Astrocyte of the hippocampus (primary cell): Measurements from ENCODE around the gene PLAAT4.
"Not testable (repeated sequence)": the region's sequence is repeated elsewhere in the genome, so short reads cannot be mapped to it uniquely, and the experiment has no call there.

Experiments used
- DNase-seq: peaks from one replicate; pipeline ENCODE4 v3.0.0; 2011; ENCODE audit warnings: low read depth, low spot score

Gene PLAAT4

DNA sequence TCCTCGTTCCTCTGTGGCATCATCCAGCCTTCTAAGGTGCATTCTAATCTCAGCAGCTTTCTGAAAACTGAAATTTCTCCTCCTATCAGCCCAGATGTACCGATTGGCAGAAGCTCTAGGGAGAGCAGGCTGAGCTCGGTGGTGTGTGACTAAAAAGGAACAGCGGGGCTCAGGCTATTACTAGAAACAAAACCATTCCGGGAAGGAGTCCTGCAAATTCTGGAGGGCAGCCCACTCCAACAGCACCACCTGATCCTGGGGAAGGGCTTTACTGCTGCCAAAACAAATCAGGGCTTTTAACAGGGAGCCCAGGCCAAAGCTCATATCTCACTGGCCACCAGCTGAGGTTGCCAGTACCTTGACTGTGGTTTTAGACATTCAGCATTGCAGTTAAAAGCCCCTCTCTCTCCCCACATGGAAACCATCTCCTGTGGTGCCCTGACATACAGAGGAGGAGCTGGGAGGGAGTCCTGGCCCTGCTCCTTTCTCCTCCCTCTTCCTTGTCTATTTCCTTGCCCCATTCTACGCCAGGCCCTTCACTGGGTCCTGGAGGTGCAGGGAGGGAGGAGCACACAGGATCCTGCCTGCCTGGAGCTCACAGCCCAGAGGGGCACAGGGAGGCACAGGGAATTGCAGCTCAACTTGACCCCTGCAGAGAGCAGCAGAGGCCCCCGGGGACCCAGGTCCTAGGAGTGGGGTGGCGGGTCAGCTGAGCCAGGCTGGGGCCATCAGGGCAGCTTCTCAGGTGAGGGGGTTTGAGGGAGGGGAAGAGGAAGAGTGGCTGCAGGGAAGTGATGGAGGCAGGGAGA is 889 bp downstream of the PLAAT4 start:
- peak; percentile 94 for DNase-seq

DNA sequence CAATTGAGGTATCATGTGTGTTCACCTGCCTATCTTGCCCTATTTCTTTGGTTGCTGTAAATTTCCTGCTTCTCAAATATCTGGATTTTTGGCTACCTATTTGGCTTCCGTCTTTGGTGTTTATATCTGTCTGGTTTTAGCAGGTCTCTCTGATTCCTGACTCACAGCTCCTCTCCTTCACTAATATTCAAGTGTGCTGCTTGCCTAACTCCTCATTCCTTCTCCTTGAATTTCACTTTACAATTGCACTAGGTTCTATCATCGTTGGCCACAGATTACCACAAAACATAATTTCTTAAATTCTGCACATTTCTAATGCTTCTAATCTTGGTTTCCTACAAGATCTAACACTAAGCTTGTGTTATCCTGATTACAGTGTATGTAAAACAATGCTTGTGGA is 5.9 kb downstream of the PLAAT4 start:
- DNase-seq: not testable (repeated sequence)

DNA sequence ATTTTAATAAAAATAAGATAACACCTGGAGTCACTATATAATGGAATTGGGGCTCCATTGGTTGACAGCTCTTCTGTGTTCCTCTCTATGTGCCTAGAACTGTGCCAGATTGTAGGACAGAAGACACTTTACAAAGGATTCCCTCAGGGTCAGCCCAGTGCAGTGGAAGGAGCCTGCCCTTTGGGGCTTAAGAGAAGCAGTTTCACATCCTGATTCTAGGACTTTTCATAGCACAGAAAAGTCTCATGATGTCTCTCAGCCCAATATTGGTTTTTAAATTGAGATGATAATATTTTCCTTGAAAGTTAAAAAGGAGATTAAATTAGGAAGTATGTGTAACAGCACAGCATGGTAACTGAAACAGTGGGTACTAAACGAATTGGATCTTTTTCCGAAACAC is 7.1 kb downstream of the PLAAT4 start:
- no peak for DNase-seq

DNA sequence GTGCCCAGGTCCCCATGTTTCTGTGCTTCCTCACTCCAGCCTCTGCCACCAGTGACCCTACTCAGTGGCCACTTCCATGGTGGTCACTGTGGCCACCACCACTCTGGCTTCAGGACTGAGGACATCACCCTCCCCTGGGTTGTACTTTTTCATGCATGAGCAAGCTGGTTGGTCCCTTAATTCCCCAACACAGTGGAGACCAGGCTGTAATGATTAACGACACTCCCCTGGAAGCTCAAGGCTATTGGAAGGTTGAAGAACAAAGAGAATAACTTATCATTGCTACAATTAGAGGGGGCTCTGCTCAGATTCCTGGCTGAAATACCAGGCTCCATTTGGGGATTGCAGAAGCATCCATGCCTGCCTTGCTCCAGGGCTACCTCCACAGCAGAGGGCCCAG is 10.5 kb downstream of the PLAAT4 start:
- DNase-seq: no peak

DNA sequence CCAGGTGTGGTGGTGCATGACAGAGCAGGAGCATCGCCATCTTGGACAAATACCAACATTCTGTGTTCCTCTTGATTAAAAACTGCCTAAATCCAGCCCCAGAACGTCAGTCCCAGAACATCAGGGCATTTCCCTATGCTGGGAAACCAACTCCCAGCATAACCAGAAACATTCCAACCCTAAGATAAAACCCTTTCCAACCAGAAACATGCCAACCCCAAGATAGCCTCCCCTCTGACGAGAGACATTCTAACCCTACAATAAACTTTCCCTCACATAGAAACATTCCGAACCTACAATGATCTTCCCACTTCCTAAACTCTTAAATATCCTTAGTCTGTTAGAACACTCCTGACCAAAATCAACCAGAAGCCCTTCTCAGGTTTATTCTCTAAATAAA is 11.6 kb downstream of the PLAAT4 start:
- DNase-seq: peak; percentile 28

DNA sequence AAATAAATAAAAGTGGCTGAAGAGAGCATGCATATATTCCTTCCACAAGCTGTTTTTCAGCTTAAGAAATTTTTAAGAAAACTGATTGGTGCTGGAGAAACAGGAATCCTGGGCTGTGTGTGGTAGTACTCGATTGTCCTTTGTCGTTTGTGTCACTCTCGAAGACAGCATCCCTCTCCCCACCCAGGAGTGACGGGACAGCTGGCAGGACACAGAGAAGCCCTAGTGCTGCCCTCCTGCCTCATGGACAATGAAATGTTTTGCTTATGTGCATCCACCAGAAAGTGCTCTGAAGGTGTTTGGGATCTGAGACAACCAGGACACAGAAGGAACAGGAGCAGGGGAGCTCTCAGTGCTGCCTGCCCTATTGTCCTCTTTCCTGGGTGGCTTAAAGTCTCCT is 12.8 kb downstream of the PLAAT4 start:
- DNase-seq: no peak

DNA sequence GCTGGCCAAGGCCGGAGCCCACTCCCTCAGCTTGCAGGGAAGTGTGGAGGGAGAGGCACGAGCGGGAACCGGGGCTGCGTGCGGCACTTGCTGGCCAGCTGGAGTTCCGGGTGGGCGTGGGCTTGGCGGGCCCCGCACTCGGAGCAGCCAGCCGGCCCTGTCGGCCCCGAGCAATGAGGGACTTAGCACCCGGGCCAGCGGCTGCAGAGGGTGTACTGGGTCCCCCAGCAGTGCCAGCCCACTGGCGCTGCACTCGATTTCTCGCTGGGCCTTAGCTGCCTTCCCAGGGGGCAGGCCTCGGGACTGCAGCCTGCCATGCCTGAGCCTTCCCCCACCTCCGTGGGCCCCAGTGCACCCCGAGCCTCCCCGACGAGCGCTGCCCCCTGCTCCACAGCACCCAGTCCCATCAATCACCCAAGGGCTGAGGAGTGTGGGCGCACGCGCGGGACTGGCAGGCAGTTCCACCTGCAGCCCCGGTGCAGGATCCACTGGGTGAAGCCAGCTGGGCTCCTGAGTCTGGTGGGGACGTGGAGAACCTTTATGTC is 13.6 kb downstream of the PLAAT4 start:
- not testable (repeated sequence) for DNase-seq

DNA sequence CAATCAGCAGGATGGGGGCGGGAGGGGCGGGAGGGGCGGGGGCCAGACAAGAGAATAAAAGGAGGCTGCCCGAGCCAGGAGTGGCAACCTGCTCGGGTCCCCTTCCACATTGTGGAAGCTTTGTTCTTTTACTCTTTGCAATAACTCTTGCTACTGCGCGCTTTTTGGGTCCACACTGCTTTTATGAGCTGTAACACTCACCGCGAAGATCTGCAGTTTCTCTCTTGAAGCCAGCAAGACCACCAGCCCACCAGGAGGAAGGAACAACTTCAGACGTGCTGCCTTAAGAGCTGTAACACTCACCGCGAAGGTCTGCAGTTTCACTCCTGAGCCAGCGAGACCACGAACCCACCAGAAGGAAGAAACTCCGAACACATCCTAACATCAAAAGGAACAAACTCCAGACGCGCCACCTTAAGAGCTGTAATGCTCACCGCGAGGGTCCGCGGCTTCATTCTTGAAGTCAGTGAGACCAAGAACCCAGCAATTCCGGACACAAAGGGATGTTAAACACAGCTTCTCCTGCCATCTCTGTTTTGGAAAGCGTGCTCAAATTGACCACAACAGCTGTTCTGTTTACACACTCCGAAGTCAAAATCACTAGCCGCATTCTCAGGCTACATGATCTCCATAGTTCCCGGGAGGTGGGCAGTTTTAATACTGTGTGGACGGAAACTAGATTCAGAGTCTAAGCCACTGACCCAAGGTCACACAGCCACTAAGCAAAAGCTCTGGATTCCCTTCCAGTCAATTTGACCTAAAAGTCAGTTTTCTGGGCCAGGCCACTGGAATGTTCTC is 14.7 kb downstream of the PLAAT4 start:
- peak; percentile 44 for DNase-seq

DNA sequence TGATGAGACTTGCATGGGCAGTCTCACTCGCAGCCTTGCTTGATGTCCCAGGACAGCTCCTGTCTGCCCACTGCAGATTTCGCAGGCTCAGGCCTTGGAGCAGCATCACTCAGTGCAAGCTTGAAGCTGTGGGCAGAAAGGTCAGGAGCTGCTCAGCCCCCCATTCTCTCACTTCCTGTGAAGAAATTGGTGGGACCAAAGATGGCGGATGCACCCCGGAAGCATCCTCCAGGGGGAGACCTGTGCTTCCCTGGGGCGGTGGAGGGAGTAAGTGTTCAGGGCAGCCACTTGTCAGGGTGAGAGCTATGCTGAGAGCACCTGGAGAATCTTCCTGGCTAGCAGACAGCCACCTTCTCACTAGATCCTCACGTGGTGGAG is 15.3 kb downstream of the PLAAT4 start:
- DNase-seq: no peak

DNA sequence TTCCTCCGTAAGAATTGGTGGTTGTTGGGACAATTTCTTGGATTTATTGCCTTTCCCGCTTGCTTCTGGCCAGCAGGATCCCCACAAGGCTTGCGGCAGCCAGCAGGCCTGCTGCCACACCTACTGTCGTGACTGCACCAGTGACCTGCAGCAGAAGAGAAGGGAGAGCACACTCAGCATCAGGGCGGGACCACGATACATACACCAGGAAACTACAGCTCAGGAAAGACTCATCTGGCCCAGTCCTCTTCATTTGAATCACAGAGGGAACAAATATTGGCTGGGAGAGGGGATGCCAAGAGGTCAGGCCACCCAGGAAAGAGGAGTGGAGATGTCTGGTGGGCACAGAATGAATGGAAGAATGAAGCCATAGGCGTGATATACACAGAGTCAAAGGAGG is 16.3 kb downstream of the PLAAT4 start:
- DNase-seq: no peak

DNA sequence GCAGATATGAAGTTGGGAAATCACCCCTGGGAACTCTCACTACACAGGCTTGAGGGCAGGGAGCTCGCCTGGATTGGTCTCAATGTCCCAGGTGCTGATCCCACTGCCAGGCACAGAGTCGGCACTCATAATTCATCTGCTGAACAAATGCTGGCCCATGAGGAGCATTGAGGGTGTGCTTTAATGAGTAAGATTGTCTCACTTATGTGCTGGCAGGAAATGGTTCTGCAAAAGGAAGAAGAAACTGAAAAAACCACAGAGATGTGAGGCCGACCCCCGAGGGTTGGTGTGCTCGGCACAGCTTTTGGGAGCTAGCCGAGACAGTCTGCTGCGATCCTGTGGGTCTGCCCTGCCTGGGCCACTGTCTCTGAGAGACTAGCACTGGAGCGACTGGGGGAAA is 17.2 kb downstream of the PLAAT4 start:
- no peak for DNase-seq

DNA sequence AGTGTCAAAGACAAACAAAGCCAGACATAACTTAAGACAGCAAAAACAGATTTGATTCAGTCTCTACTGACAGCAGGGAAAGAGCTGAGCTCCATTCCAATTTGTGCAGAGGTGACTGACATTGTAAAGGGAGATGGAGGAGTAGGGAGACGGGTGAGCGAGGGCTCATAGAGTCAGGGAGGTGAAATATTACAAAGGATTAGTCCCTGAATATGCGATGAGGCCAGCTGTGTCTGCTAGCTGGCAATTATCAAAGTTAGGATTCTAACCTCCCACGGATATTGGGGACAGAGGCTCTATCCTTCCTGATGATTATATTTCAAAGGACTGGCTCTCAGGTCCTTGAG is 18.2 kb downstream of the PLAAT4 start:
- no peak for DNase-seq

DNA sequence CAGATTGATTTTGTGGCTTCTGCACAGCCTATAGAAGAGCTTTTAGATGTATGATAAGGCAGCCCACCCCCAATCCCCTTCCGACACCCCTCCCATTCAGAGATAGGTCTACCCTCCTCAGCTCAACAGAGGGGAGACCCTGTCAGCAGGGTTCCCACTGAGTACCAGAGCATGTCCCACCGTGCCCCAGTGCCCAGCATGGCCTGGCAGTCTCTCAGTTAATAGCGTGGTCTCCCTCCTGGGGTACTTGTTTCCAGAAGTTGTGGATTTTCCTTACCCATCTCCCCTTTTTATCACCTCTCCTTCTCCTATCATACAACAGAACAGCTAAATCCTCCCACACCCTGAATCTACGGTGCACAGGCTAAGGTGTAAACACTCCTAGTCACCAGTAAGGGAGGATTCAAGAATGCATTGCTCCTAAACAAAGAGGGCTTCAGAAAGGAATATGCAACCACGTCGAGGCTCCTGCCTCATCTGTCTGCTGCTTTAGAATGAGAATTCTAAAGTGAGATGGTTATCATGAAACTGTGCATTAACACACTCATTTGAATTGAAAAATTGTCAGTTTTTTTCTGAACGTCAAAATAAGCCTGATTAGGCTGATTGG is 19.9 kb downstream of the PLAAT4 start:
- DNase-seq: no peak

DNA sequence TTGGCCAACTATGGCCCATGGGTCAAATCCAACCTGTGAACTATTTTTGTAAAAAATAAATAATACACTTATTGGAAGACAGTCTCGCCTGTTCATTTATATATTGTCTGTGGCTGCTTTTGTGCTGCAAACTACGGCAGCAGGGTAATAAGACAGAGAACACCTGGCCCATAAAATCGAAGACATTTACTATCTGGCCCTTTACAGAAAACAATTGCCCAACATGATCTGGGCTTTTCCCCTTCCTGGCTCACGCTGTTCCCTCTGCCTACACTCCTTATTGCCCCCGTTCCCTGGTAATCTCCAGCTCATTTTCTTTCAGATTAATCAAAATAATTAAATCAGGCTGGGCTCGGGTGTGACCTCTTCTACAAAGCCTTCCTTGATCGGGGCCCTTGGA is 21.0 kb downstream of the PLAAT4 start:
- DNase-seq: no peak

DNA sequence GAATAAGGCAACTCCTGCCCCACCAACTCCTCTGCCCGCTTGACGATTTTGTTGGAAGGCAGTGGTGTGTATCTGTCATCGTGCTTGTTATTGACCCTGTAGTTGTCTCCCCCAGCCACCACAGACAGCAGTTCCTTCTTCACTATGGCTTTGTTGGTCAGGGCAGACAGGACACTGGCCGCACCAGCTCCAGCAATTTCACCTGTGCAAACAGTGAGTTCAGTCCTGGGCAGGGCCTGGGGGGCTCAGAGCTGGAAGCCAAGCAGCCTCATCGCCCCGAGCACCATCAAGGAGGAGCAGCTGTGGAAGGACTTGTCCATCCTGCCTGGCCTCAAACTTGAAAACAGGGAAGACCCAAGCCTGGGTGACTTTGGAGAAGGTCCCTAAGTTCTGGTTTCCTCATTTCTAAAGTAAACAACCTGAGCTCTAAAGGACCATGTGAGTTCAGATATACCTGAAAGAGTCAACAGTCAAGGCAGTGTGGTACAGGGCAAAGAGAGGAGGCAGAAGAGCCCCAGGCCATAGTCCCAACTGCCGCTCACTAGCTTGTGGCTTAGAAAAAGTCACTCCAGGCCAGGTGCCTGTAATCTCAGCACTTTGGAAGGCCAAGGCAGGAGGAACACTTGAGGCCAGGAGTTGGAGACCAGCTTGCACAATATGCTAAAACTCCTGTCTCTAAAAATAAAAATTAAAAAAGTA is 22.0 kb downstream of the PLAAT4 start:
- no peak for DNase-seq

DNA sequence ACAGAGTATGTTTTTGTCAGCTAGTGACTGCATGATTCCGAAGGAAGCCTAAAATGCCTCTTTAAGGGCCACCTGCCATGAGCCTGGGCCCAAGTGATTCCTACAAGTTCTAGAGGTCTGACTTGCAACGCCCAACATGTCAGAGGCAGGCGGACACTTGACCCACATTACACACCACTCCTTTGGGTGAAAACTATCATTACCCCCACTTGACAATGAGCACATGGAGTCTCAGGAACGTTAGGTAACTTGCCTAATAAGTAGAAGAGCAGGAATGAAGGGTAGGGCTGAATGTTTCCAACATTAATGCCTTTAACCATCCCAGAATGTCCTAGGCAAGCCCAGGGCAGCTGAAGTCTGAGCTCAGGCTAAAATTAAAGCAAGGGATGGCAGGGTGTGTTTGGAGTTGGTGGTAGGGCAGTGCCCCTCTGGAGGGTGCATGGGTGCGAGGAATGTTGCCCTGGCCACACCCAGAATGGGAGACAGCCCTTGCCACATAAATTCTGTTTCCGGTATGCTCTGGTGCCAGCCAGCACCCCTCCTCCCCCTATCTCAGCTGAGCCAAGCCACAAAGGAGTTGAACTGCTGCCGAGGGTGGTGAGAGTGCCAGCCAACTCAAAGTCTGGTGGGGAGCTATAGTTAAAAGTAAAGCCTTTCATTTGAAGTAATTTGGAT is 24.0 kb downstream of the PLAAT4 start:
- DNase-seq: peak; percentile 80

DNA sequence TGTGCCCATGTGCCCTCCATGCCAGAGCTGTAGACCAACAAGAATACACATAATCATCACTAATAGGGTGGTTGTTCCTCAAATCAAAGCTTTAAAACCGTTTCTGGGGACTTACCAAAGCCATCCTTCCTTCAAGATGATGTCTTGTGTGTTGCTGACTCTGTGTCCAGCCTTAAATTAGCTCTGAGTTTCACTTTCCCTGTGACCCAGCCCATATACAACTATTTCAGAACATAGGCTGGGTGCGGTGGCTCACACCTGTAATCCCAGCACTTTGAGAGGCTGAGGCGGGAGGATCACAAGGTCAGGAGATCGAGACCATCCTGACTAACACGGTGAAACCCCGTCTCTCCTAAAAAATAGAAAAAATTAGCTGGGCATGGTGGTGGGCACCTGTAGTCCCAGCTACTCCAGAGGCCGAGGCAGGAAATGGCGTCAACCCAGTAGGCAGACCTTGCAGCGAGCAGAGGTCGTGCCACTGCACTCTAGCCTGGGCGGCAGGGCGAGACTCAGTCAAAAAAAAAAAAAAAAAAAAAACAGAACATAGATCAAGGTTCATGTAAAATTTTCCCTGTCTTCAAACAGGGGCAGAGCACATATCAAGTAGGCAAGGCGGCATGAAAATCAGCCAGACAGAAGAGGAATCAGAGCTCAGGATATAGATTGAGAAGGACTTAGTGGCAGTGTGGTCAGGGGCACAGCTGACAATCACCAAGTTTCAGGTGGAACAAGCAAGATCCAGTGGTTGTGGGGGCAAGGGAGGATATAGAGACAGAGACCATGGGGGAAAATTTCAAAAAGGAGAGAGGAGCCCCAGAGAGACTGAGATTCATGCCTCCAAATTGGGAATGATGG is 26.8 kb downstream of the PLAAT4 start, which contains the start of gene PLAAT2:
TSS of gene PLAAT2 (minus strand) at position 179 of the 855 bp plus-strand sequence. CDS start at position 124, 55 bp downstream.
- DNase-seq: no peak

DNA sequence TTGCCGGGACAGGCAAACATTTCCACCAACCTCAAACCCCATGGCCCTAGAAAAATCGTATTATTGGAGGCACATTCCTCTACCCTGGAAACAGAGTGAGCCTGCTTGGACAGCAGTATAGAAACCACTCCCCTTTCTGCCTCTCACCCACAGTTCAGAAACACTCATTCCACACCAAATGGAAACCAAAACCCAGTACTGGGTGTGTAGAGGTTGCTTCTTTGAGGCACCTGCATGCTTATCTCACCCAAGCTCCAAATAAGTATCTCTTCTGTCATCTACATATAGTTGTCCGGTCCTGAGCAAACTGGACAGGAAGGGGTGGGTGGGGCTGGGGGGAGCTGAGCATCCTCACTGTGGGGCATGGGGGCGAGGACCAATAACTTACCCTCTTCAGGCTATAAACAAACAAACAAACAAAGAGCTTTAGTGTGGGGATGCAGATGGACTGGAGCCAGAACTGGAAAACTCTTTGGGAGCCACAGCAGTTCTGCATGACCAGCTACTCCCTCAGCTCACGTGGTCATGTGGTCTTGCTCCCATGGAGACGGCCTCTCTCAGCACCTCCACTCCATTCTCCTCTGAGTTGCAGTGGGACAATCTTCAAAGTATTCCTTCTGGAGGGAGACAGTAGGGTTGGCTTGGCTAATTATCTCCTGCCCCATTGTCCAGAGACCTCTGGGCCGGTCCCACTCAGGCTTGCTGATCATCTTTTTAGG is 27.6 kb downstream of the PLAAT4 start:
- DNase-seq: no peak

DNA sequence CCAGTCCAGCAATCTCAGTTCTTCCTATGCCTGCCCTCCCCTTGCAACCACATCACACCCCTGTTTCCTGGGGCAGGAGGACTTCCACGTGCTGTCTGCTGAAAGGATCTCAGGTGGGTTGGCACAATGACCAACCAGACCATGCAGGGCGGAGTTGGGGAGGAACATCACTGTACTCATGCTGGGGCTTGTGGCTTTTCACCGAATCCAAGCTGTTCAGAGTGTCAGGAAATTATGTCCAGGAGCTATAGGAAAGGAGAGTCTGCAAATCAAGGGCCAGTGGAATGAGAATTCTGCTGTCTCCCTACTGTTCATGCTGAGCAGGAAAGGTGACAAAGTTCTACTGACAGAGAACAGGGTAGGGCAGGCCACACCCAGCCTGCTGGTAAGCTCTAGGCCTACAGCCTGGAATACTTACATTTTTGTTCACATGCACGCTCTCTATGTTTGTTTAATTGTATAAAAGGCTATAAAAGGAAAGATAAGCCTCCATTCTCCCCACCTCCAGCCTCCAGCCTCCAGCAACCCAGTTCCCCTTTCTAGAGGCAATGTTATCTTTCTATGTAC is 28.3 kb downstream of the PLAAT4 start:
- DNase-seq: no peak
